Erythroblast (primary cell): ENCODE measurements around the gene BHLHA9.

ENCODE experiments used
- GATA1 ChIP-seq: IDR thresholded peaks from 2 replicates; pipeline ENCODE4 v1.6.1; 2011; ENCODE audit warnings: low read depth, mild to moderate bottlenecking, control low read depth, low read length, moderate library complexity
- POLR2A ChIP-seq: IDR thresholded peaks from 2 replicates; pipeline ENCODE4 v1.6.1; 2011; ENCODE audit warnings: mild to moderate bottlenecking, low read length

GRCh38 chr17:1227917-1228780 is 42.1 kb upstream of the BHLHA9 start:
- TF ChIP-seq POLR2A (no peak), GATA1 (no peak)
